Brain microvascular endothelial cell (primary cell): ENCODE results near the gene MDGA2.
A peak's percentile ranks its signal among the peaks of the same experiment; 100 is the strongest.

Experiments used
- DNase-seq: peaks from one replicate; pipeline ENCODE4 v3.0.0-alpha.2; 2020
- H3K27ac ChIP-seq: fragments of 250-450 bp; sonication (Bioruptor Pico); 2 replicates; pipeline ENCODE4 v1.5.1; 2020; ENCODE audit warnings: mild to moderate bottlenecking, moderate library complexity
- H3K27me3 ChIP-seq: fragments of 250-450 bp; sonication (Bioruptor Pico); replicated peaks from 2 replicates; pipeline ENCODE4 v1.5.1; 2020; ENCODE audit warnings: mild to moderate bottlenecking
- H3K36me3 ChIP-seq: fragments of 250-450 bp; sonication (Bioruptor Pico); replicated peaks from 2 replicates; pipeline ENCODE4 v1.5.1; 2020; ENCODE audit warnings: mild to moderate bottlenecking
- H3K4me3 ChIP-seq: 2 replicates; pipeline ENCODE4 v1.5.1; 2011; ENCODE audit warnings: low read depth, mild to moderate bottlenecking, control low read depth, low read length, moderate library complexity
- CTCF ChIP-seq: IDR thresholded peaks from 2 replicates; pipeline ENCODE4 v1.5.1; 2011; ENCODE audit warnings: low read depth, mild to moderate bottlenecking, moderate library complexity, low read length, control low read depth, inconsistent platforms; ENCODE audit errors: missing control alignments
- in situ Hi-C: cut with HindIII; loops from 2 replicates; pipeline ENCODE4 v1.10.0; 2017; ENCODE audit warnings: low sequenced_read_pairs, low pct_ligation_motif_present

MDGA2 gene

GRCh38 chr14:47040550-47040949 lies 634.9 kb downstream of the MDGA2 start:
- Histone ChIP-seq H3K4me3 (no peak overlapping the region), H3K27me3 (no peaks in the 10 kb centered on the region), H3K36me3 (no peaks in the 10 kb centered on the region), H3K27ac (no peak overlapping the region)
- peak; percentile 65 for TF ChIP-seq CTCF
- in situ Hi-C loops = no loop called here
- DNase-seq = peak; percentile 50

- DNase-seq = no peak
- in situ Hi-C loops = no loop called here
- Histone ChIP-seq H3K27ac (no peak overlapping the region), H3K27me3 (no peaks in the 10 kb centered on the region), H3K36me3 (no peaks in the 10 kb centered on the region), H3K4me3 (no peak overlapping the region)
- no peak for TF ChIP-seq CTCF
Observed at GRCh38 chr14:47039336-47039735, 636.1 kb downstream of the MDGA2 start.

- H3K27me3 ChIP-seq = no peaks in the 10 kb centered on the region
- no peak overlapping the region for H3K27ac ChIP-seq
- TF ChIP-seq CTCF = no peak
- no peak overlapping the region for H3K4me3 ChIP-seq
- no peaks in the 10 kb centered on the region for H3K36me3 ChIP-seq
- no peak for DNase-seq
- in situ Hi-C loops = no loop called here
Observed at GRCh38 chr14:47022721-47023120, 652.7 kb downstream of the MDGA2 start.

GRCh38 chr14:47020500-47020899 lies 654.9 kb downstream of the MDGA2 start:
- Histone ChIP-seq H3K4me3 (no peak overlapping the region), H3K27ac (no peak overlapping the region), H3K36me3 (no peaks in the 10 kb centered on the region), H3K27me3 (no peaks in the 10 kb centered on the region)
- no peak for TF ChIP-seq CTCF
- no peak for DNase-seq
- in situ Hi-C loops = no loop called here

- H3K27me3 ChIP-seq = no peaks in the 10 kb centered on the region
- in situ Hi-C loops = no loop called here
- DNase-seq = no peak
- no peak for TF ChIP-seq CTCF
- no peak overlapping the region for H3K27ac ChIP-seq
- H3K36me3 ChIP-seq = no peaks in the 10 kb centered on the region
- no peak overlapping the region for H3K4me3 ChIP-seq
Observed at GRCh38 chr14:47012533-47013280, 662.7 kb downstream of the MDGA2 start.

GRCh38 chr14:47009615-47010014 lies 665.8 kb downstream of the MDGA2 start:
- no peak for TF ChIP-seq CTCF
- H3K4me3 ChIP-seq = no peak overlapping the region
- DNase-seq = no peak
- in situ Hi-C loops = no loop called here
- no peak overlapping the region for H3K27ac ChIP-seq
- H3K36me3 ChIP-seq = no peaks in the 10 kb centered on the region
- H3K27me3 ChIP-seq = no peaks in the 10 kb centered on the region
